HG03571 (cell line): ENCODE data around the gene TRIM48.
"Not testable (repeated sequence)": the region's sequence is repeated elsewhere in the genome, so short reads cannot be mapped to it uniquely, and the experiment has no call there.

Experiments
- ATAC-seq: cut with Tn5 transposase; IDR thresholded peaks from one replicate; pipeline ENCODE4 v1.9.1; 2021; ENCODE audit not compliant: unreplicated experiment

The TRIM48 gene

GRCh38 chr11:55261855-55262254 lies at the start of gene TRIM48:
Gene TRIM48, plus strand, starts transcription at chr11:55262155. Its CDS starts 113 bp downstream, at chr11:55262268.
- ATAC-seq: not testable (repeated sequence)

DNA sequence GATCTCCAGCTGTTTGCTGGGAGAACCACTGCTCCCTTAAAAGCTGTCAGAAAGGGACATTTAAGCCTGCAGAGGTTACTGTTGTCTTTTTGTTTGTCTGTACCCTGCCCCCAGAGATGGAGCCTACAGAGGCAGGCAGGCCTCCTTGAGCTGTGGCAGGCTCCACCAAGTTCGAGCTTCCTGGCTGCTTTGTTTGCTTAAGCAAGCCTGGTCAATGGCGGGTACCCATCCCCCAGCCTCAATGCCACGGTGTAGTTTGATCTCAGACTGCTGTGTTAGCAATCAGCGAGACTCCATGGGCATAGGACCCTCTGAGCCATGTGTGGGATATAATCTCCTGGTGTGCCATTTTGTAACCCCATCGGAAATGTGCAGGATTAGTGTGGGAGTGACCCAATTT lies 23.6 kb upstream of the TRIM48 start:
- ATAC-seq: not testable (repeated sequence)

DNA sequence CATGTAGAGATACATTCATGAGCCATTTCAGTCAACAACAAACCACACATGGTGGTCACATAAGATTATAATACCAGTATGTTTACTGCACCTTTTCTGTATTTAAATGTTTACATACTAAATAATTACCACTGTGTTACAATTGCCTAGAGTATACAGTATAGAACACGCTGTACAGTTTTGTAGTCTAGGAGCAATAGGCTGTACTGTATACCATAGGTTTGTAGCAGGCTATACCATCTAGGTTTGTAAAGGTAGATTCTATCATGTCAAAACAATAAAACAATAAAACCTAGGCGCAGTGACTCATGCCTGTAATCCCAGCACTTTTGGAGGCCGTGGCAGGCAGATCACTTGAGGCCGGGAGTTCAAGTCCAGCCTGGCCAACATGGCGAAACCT lies 1.1 kb downstream of the TRIM48 start:
- ATAC-seq: no peak
